GM19395 (cell line): ENCODE results near the gene COA6.
"Not testable (repeated sequence)": the region's sequence is repeated elsewhere in the genome, so short reads cannot be mapped to it uniquely, and the experiment has no call there.

Source experiments
- ATAC-seq: cut with Tn5 transposase; IDR thresholded peaks from one replicate; pipeline ENCODE4 v1.9.1; 2021; ENCODE audit warnings: mild to moderate bottlenecking, moderate library complexity; ENCODE audit not compliant: unreplicated experiment

Gene COA6

GRCh38 chr1:234369033-234369430 lies 4.2 kb upstream of the COA6 start:
- ATAC-seq, result no peak

GRCh38 chr1:234369784-234370183 lies 3.5 kb upstream of the COA6 start:
- ATAC-seq, result no peak

- ATAC-seq, result no peak
Measured at GRCh38 chr1:234371414-234371813, 1.8 kb upstream of the COA6 start.

- no peak for ATAC-seq
Measured at GRCh38 chr1:234372011-234372757, 1.1 kb upstream of the COA6 start.

GRCh38 chr1:234373959-234374254 lies 651 bp downstream of the COA6 start:
- ATAC-seq, result peak; percentile 28

GRCh38 chr1:234375672-234376071 lies 2.4 kb downstream of the COA6 start:
- no peak for ATAC-seq

GRCh38 chr1:234379591-234380109 lies 6.4 kb downstream of the COA6 start:
- ATAC-seq, result not testable (repeated sequence)

- no peak for ATAC-seq
Measured at GRCh38 chr1:234381699-234382555, 8.7 kb downstream of the COA6 start.

- no peak for ATAC-seq
Measured at GRCh38 chr1:234386122-234386521, 12.9 kb downstream of the COA6 start.

GRCh38 chr1:234388094-234388493 lies 14.8 kb downstream of the COA6 start:
- ATAC-seq, result no peak

- ATAC-seq, result no peak
Measured at GRCh38 chr1:234393190-234393589, 19.9 kb downstream of the COA6 start.

- no peak for ATAC-seq
Measured at GRCh38 chr1:234395297-234395696, 22.0 kb downstream of the COA6 start.

GRCh38 chr1:234396092-234396491 lies 22.8 kb downstream of the COA6 start:
- no peak for ATAC-seq

GRCh38 chr1:234396871-234397270 lies 23.6 kb downstream of the COA6 start:
- no peak for ATAC-seq

GRCh38 chr1:234397732-234398131 lies 24.5 kb downstream of the COA6 start:
- ATAC-seq, result no peak

- peak; percentile 60 for ATAC-seq
Measured at GRCh38 chr1:234398849-234399381, 25.7 kb downstream of the COA6 start.

- ATAC-seq, result not testable (repeated sequence)
Measured at GRCh38 chr1:234399515-234399914, 26.3 kb downstream of the COA6 start.

GRCh38 chr1:234400773-234401172 lies 27.5 kb downstream of the COA6 start:
- peak; percentile 64 for ATAC-seq

GRCh38 chr1:234401658-234402057 lies 28.4 kb downstream of the COA6 start:
- ATAC-seq, result no peak

GRCh38 chr1:234402939-234403338 lies 29.7 kb downstream of the COA6 start:
- ATAC-seq, result no peak

GRCh38 chr1:234405676-234406075 lies 32.4 kb downstream of the COA6 start:
- ATAC-seq, result no peak

- ATAC-seq, result no peak
Measured at GRCh38 chr1:234406871-234407270, 33.6 kb downstream of the COA6 start.
